ENCODE data around the gene PPM1B.

GRCh38 chr2:44280869-44281268 is 112.2 kb downstream of the PPM1B start:
- TF ChIP-seq, protein P1, sequence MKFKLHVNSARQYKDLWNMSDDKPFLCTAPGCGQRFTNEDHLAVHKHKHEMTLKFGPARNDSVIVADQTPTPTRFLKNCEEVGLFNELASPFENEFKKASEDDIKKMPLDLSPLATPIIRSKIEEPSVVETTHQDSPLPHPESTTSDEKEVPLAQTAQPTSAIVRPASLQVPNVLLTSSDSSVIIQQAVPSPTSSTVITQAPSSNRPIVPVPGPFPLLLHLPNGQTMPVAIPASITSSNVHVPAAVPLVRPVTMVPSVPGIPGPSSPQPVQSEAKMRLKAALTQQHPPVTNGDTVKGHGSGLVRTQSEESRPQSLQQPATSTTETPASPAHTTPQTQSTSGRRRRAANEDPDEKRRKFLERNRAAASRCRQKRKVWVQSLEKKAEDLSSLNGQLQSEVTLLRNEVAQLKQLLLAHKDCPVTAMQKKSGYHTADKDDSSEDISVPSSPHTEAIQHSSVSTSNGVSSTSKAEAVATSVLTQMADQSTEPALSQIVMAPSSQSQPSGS (IDR thresholded peaks at IDR 0.05; ENCODE audit: low read length), result no peak
- TF ChIP-seq EZH2 (IDR thresholded peaks at IDR 0.05; ENCODE audit: low read depth, low read length, severe bottlenecking) (no peak), POU5F1 (IDR thresholded peaks at IDR 0.05; ENCODE audit: low read depth, low read length) (no peak)
- TF ChIP-seq, protein P2, sequence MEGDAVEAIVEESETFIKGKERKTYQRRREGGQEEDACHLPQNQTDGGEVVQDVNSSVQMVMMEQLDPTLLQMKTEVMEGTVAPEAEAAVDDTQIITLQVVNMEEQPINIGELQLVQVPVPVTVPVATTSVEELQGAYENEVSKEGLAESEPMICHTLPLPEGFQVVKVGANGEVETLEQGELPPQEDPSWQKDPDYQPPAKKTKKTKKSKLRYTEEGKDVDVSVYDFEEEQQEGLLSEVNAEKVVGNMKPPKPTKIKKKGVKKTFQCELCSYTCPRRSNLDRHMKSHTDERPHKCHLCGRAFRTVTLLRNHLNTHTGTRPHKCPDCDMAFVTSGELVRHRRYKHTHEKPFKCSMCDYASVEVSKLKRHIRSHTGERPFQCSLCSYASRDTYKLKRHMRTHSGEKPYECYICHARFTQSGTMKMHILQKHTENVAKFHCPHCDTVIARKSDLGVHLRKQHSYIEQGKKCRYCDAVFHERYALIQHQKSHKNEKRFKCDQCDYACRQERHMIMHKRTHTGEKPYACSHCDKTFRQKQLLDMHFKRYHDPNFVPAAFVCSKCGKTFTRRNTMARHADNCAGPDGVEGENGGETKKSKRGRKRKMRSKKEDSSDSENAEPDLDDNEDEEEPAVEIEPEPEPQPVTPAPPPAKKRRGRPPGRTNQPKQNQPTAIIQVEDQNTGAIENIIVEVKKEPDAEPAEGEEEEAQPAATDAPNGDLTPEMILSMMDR (IDR thresholded peaks at IDR 0.05; ENCODE audit: control extremely low read depth in 1 of 3, insufficient read depth in 1 of 3, low read depth in 1 of 3, low read length in 3 of 3), result no peak
